H7 (cell line): Measurements from ENCODE around the gene BRD9. TPM values are rescaled to one million over a fixed set of nuclear protein-coding genes. Genes with fewer than 3 reads are reported as not detected.
"Not testable (repeated sequence)": the region's sequence is repeated elsewhere in the genome, so short reads cannot be mapped to it uniquely, and the experiment has no call there.

Experiments used
- DNase-seq: peaks from one replicate; pipeline ENCODE4 v3.0.0; 2012
- H3K27me3 ChIP-seq: 2 replicates; pipeline ENCODE4 v1.6.0; 2011; ENCODE audit warnings: mild to moderate bottlenecking, low read length; ENCODE audit not compliant: control insufficient read depth, insufficient read depth
- H3K36me3 ChIP-seq: replicated peaks from 2 replicates; pipeline ENCODE4 v1.5.1; 2011; ENCODE audit warnings: low read length; ENCODE audit not compliant: control insufficient read depth, insufficient read depth
- H3K4me3 ChIP-seq: 2 replicates; pipeline ENCODE4 v1.5.1; 2011; ENCODE audit warnings: low read depth, mild to moderate bottlenecking, control low read depth, low read length, moderate library complexity; ENCODE audit not compliant: insufficient read depth
- total RNA-seq: library from RNA; depleted of rRNA; stranded (reverse); fragments of >200 nt; shearing (Covaris generic); gene quantifications from 2 replicates; pipeline ENCODE4 v1.2.3, GENCODE V29; 2014

The BRD9 gene
- total RNA-seq, 1 experiment from 2014 or later, result 32.1 TPM

- not testable (repeated sequence) for H3K27me3 ChIP-seq, H3K4me3 ChIP-seq, DNase-seq, H3K36me3 ChIP-seq
These were observed 46.7 kb downstream of the BRD9 start for GRCh38 chr5:845676-846601.

- not testable (repeated sequence) for H3K36me3 ChIP-seq, DNase-seq, H3K27me3 ChIP-seq, H3K4me3 ChIP-seq
These were observed 47.4 kb downstream of the BRD9 start for GRCh38 chr5:845031-845675.

- not testable (repeated sequence) for H3K4me3 ChIP-seq, DNase-seq, H3K36me3 ChIP-seq, H3K27me3 ChIP-seq
These were observed 48.2 kb downstream of the BRD9 start for GRCh38 chr5:844426-844825.

- not testable (repeated sequence) for H3K4me3 ChIP-seq, H3K27me3 ChIP-seq, DNase-seq, H3K36me3 ChIP-seq
These were observed 48.7 kb downstream of the BRD9 start for GRCh38 chr5:843926-844325.

GRCh38 chr5:843371-843770 is 49.2 kb downstream of the BRD9 start:
- not testable (repeated sequence) for DNase-seq, H3K27me3 ChIP-seq, H3K36me3 ChIP-seq, H3K4me3 ChIP-seq

- not testable (repeated sequence) for H3K4me3 ChIP-seq, H3K36me3 ChIP-seq, H3K27me3 ChIP-seq, DNase-seq
These were observed 50.0 kb downstream of the BRD9 start for GRCh38 chr5:842402-843221.

- not testable (repeated sequence) for H3K4me3 ChIP-seq, H3K27me3 ChIP-seq, DNase-seq, H3K36me3 ChIP-seq
These were observed 50.8 kb downstream of the BRD9 start for GRCh38 chr5:841531-842401.

- H3K27me3 ChIP-seq, H3K36me3 ChIP-seq, H3K4me3 ChIP-seq, DNase-seq: not testable (repeated sequence)
These were observed 51.6 kb downstream of the BRD9 start for GRCh38 chr5:840974-841435.

- H3K4me3 ChIP-seq, H3K36me3 ChIP-seq, H3K27me3 ChIP-seq, DNase-seq: not testable (repeated sequence)
These were observed 52.3 kb downstream of the BRD9 start for GRCh38 chr5:840118-840973.

- H3K36me3 ChIP-seq, H3K27me3 ChIP-seq, H3K4me3 ChIP-seq: not testable (repeated sequence)
- DNase-seq, result peak; percentile 49
These were observed 54.2 kb downstream of the BRD9 start for GRCh38 chr5:838431-838851.

- H3K36me3 ChIP-seq, H3K4me3 ChIP-seq, DNase-seq, H3K27me3 ChIP-seq: not testable (repeated sequence)
These were observed 54.9 kb downstream of the BRD9 start for GRCh38 chr5:837621-838121.

GRCh38 chr5:835933-836612 is 56.5 kb downstream of the BRD9 start:
- not testable (repeated sequence) for DNase-seq, H3K36me3 ChIP-seq

More at GRCh38 chr5:835933-836612, 56.5 kb downstream of the BRD9 start:
- H3K4me3 ChIP-seq, H3K27me3 ChIP-seq: not testable (repeated sequence)
